ENCODE data around the gene CDH4.

The CDH4 gene

GRCh38 chr20:61546641-61547040 is 294.6 kb downstream of the CDH4 start:
- in situ Hi-C loops (cut with MboI; ENCODE audit: low sequenced_read_pairs): no loop called here

DNA sequence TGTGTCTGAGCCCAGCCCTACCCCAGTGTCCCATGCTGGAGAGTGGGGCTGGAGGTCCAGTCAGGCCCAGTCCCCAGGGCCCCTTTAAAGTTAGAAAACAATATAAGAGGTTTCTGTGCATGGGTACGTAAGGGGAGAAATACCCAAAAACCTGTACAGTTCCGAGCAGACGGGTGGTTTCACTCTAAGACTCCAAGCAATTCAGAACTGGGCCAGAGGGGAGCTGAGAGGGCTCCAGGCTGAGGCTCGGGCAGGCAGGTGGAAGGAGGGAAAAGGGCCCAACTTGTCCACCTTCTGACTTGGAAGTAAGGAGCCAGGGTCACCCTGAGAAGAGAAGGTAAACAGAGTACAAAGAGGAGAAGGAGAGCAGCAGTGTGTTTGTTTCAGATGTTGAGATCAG is 296.0 kb downstream of the CDH4 start:
- in situ Hi-C loops (cut with MboI; ENCODE audit: low sequenced_read_pairs): no loop called here

DNA sequence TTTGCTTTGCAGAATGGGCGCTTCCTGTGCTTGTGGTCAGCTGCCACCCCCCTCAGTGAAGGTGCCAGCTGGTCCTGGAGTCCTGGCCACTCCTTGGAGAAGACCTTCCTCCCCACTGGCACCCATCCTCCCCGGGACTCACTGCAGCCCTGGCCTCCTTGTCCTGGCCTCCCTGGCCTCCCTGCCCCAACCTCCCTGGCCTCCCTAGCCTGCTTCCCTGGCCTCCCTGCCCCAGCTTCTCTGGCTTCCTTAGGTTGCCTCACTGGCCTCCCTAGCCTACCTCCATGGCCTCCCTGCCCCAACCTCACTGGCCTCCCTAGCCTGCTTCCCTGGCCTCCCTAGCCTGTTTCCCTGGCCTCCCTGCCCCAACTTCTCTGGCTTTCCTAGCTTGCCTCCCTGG is 297.8 kb downstream of the CDH4 start:
- in situ Hi-C loops (cut with MboI; ENCODE audit: low sequenced_read_pairs): no loop called here

DNA sequence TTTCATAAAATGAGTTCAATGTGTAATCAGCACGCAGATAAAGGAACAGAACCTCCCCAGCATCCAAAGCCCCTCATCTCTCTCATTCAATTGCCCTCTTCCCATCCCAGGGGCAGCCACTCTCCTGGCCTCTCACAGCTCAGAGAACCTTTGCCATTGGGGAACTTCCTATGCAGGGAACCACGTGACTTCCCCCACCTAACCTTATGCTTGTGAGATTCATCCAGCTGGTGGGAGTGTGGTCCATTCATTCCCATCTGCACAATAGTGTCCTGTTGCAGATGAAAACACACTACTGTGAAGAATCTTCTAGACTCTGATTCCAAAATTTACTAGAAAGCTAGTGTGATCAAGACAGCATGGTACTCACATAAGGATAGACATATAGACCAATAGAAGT is 299.3 kb downstream of the CDH4 start:
- in situ Hi-C loops (cut with MboI; ENCODE audit: low sequenced_read_pairs): no loop called here

- in situ Hi-C loops (cut with MboI; ENCODE audit: low sequenced_read_pairs): no loop called here
These were observed 302.6 kb downstream of the CDH4 start for GRCh38 chr20:61554617-61555016.

DNA sequence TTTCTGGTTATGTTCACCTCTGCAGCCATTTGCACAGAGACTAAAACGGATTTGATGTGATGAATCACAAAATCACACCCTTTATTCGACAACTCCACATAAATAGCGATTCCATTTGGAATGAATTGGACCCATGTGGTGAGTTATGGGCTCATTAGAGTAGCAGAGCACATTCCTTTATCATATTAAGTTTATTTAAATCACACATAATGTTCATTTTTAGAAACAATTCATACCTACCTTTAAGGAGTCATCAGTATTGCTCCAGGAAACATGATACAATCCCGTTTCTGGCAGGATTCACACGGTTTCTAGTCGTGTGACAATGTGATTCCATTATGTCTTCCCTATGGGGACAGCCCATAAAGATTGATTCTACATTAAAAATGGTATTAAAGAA is 303.5 kb downstream of the CDH4 start:
- in situ Hi-C loops (cut with MboI; ENCODE audit: low sequenced_read_pairs): no loop called here

- in situ Hi-C loops (cut with MboI; ENCODE audit: low sequenced_read_pairs): no loop called here
These were observed 304.1 kb downstream of the CDH4 start for GRCh38 chr20:61556111-61556510.

GRCh38 chr20:61556673-61557072 is 304.6 kb downstream of the CDH4 start:
- in situ Hi-C loops (cut with MboI; ENCODE audit: low sequenced_read_pairs): no loop called here

GRCh38 chr20:61557621-61558020 is 305.6 kb downstream of the CDH4 start:
- in situ Hi-C loops (cut with MboI; ENCODE audit: low sequenced_read_pairs): no loop called here

DNA sequence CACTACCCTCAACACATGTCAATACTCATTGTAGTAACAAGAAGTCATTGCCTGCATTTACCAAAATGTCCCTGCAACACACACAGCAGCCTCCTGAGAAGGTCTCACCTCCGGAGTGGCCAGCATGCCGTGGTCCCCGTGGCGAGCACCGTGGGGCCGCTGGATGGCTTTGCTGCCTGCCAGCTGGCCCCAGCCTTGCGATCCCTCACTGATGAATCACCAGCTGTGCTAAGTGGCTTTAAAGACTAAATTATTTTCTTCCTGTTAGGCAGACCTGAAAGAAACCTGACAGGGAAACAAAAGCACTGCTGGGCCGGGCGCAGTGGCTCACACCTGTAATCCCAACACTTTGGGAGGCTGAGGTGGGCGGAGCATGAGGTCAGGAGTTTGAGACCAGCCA is 306.7 kb downstream of the CDH4 start:
- in situ Hi-C loops (cut with MboI; ENCODE audit: low sequenced_read_pairs): no loop called here

DNA sequence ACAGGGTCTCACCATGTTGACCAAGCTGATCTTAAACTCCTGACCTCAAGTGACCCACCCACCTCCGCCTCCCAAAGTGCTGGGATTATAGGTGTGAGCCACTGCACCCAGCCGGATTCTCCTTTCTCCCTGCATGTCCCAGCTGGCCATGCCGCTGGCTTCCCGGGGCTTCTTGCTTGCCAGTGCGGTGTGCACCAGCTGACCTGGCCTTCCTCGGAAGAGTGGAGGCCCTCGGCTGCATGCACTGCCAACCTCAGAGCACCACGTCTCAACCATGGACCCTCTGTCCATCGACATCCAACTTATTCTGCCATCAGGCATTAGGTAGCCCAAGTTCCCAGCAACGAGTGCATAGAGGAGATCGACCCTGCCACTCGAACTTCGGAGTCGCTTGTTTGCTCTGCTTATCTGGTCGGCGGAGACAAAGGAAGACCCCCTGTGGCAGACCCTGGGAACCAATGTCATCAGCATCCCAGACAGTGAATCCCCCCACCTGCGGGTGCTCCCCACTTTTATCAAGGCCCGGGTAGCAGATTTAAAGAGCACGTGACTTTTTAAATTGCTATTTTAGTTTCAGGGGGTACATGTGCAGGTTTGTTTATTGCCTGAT is 307.8 kb downstream of the CDH4 start:
- in situ Hi-C loops (cut with MboI; ENCODE audit: low sequenced_read_pairs): no loop called here

GRCh38 chr20:61560361-61560853 is 308.3 kb downstream of the CDH4 start:
- in situ Hi-C loops (cut with MboI; ENCODE audit: low sequenced_read_pairs): no loop called here

DNA sequence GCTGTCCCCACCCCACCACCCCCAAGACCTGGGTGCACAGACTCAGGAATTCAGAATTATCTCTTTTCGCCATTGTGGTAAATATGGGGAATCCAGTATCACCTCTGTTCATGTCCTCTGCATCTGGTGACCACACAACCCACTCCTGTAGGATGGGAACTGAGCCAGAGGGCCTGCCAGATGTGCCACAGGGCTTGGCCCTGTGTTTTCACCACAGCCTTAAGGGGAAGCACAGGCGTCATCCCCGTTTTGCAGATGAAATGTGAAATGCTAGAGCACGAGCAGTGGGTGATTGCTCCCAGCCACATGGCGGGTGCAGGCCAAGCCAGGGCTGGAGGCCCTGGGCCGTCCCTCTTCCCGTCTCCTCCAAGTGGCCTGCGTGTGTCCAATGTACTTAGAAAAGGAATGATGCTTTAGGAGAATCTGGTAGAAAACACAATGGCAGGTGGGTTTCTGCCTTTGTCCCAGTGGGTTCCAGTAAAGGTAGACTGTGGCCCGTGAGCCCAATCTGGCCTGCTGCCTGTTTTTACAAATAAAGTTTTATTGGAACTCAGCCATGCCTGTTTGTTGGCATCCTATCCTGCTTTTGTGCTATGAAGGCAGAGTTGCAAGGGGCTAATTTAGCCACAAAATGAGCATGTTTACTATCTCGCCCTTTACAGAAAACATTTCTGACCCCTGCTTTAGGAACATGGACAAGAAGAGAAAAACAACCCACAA is 309.2 kb downstream of the CDH4 start:
- in situ Hi-C loops (cut with MboI; ENCODE audit: low sequenced_read_pairs): no loop called here

DNA sequence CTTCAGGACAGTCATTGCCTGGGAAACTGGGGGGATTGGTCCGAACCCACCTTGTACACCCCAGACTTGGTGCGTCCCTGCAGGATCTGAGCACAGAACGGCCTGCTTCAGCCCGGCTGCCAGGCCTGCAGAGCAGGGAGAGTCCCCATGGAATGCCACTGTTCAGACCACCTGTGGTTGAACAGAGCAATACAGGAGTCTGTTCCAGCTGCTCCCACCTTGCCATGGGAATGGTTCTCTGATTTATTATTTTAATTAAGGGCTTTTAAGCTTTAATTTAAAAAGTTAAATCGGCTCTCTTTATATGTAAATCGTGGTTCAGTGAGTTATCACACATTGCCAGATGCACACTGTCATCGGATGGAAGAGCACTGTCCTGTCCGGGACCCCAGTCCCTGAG is 310.4 kb downstream of the CDH4 start:
- in situ Hi-C loops (cut with MboI; ENCODE audit: low sequenced_read_pairs): no loop called here

- in situ Hi-C loops (cut with MboI; ENCODE audit: low sequenced_read_pairs): no loop called here
These were observed 310.9 kb downstream of the CDH4 start for GRCh38 chr20:61562897-61563504.

- in situ Hi-C loops (cut with MboI; ENCODE audit: low sequenced_read_pairs): no loop called here
These were observed 312.6 kb downstream of the CDH4 start for GRCh38 chr20:61564628-61565027.

- in situ Hi-C loops (cut with MboI; ENCODE audit: low sequenced_read_pairs): no loop called here
These were observed 313.7 kb downstream of the CDH4 start for GRCh38 chr20:61565791-61566190.

- in situ Hi-C loops (cut with MboI; ENCODE audit: low sequenced_read_pairs): no loop called here
These were observed 314.6 kb downstream of the CDH4 start for GRCh38 chr20:61566691-61567090.

DNA sequence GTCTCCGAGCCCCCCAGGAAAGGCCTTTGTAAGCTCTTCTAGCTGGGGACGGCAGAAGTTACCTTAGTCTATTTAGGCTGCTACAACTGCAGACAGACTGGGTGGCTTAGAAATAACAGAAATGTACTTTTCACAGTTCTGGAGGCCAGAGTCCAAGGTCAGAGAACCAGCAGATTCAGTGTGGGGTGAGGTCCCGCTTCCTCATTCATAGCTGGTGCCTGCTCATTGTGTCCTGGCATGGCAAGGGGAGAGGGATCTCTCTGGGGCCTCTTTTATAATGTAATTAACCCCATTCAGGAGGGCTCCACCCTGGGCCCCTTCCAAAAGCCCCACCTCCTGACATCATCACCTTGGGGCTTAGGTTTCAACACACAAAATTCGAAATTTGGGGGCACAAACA is 315.1 kb downstream of the CDH4 start:
- in situ Hi-C loops (cut with MboI; ENCODE audit: low sequenced_read_pairs): no loop called here

DNA sequence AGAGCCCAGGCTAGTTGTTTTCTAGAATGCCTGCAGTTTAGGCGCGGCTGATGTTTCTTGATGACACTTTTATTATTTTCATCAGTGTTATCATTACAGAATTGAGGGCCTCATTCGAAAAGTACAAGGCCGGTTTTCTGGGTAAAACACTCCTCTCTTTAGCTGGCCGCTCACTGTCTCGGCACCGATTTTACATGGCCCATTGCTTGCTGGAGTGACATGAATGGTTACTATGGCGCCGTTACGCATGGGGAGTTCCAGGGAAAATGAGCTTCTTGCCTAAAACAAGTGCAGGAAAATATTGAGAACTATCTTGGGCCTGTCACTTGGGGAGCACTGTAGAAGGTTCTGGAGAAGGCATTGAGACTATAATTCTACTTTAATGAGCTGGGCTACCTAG is 317.8 kb downstream of the CDH4 start:
- in situ Hi-C loops (cut with MboI; ENCODE audit: low sequenced_read_pairs): no loop called here

- in situ Hi-C loops (cut with MboI; ENCODE audit: low sequenced_read_pairs): no loop called here
These were observed 318.7 kb downstream of the CDH4 start for GRCh38 chr20:61570646-61571195.

- in situ Hi-C loops (cut with MboI; ENCODE audit: low sequenced_read_pairs): no loop called here
These were observed 319.2 kb downstream of the CDH4 start for GRCh38 chr20:61571221-61571620.

Measured in HL-60/S4 treated with phorbol 12-myristate 13-acetate at 8.2 ng/mL for 4 days and 3 days (cell line).